ENCODE results near the gene ANG.
"Not testable (repeated sequence)": the region's sequence is repeated elsewhere in the genome, so short reads cannot be mapped to it uniquely, and the experiment has no call there.

ANG gene

DNA sequence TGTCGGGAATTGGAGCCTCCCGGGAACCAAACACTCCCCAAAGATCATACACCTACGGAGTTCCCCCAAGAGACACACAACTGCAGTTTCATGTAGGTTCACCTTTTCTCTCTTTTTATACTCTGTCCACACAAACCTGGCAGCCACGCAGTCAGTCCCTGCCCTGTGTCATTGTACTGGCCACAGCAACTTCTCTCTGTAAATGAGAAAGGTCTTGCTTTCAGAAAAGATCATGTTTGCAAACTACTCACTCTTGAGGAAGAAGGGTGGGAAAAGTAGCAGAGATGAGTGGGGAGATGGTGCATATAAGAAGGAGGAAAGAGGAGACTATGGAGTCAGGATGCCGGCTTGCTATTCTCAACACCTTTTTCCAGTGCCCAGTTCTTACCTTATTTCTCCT lies 10.4 kb downstream of the ANG start:
- TF ChIP-seq CTCF (IDR thresholded peaks at IDR 0.05; ENCODE audit: insufficient read depth, low read depth, low read length, missing control alignments) = no peak
- DNase-seq (ENCODE audit: low read depth) = no peak
- H3K4me3 ChIP-seq (ENCODE audit: low read depth, low read length) = no peak overlapping the region

GRCh38 chr14:20699931-20700330 lies 11.4 kb downstream of the ANG start:
- no peak for DNase-seq (ENCODE audit: low read depth)
- no peak for TF ChIP-seq CTCF (IDR thresholded peaks at IDR 0.05; ENCODE audit: insufficient read depth, low read depth, low read length, missing control alignments)
- no peak overlapping the region for H3K4me3 ChIP-seq (ENCODE audit: low read depth, low read length)

GRCh38 chr14:20700965-20701364 lies 12.4 kb downstream of the ANG start:
- not testable (repeated sequence) for DNase-seq (ENCODE audit: low read depth); H3K4me3 ChIP-seq (ENCODE audit: low read depth, low read length)

GRCh38 chr14:20706657-20707355 lies 18.2 kb downstream of the ANG start:
- no peak overlapping the region for H3K4me3 ChIP-seq (ENCODE audit: low read depth, low read length)
- TF ChIP-seq CTCF (IDR thresholded peaks at IDR 0.05; ENCODE audit: insufficient read depth, low read depth, low read length, missing control alignments) = no peak
- DNase-seq (ENCODE audit: low read depth) = no peak

DNA sequence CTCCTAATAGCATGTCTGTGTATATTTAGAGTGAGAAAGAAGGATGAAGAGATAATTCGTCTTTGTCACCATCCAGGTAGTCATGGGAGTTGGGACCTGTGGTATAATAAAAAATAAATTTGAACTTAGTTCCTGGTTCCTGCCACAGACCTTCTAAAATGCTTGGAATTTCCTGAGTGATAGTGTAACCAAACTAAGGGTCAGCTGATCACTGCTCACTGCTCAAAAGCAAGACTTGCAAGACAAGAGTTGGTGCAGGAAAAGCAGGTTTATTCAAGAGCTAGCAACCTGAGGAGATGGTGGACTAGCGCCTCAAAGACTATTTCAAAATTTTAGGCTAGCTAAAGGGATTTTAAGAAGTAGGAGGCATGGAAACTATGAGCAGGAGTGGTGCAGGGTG lies 19.1 kb downstream of the ANG start:
- no peak overlapping the region for H3K4me3 ChIP-seq (ENCODE audit: low read depth, low read length)
- DNase-seq (ENCODE audit: low read depth) = no peak
- TF ChIP-seq CTCF (IDR thresholded peaks at IDR 0.05; ENCODE audit: insufficient read depth, low read depth, low read length, missing control alignments) = no peak

- DNase-seq (ENCODE audit: low read depth) = no peak
- H3K4me3 ChIP-seq (ENCODE audit: low read depth, low read length) = no peak overlapping the region
- TF ChIP-seq CTCF (IDR thresholded peaks at IDR 0.05; ENCODE audit: insufficient read depth, low read depth, low read length, missing control alignments) = no peak
Measured at GRCh38 chr14:20711261-20711660, 22.7 kb downstream of the ANG start.

DNA sequence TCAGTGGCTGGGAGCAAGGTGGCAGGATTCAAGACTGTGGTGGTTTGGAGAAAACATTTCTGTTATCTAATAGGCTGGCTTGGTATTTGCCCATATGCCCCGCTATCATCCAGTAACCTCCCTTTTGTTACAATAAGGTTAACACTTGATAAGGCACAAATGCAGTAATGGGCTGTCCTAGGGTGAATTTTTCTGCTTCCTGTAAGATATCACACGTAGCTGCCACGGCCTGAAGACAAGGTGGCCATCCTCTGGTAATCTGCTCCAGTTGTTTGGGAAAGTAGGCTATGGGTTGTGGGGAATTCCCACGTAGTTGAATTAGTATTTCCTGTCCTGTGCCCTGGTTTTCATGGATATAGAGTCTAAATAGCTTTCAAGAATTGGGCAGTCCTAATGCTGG lies 23.1 kb downstream of the ANG start:
- DNase-seq (ENCODE audit: low read depth) = no peak
- no peak for TF ChIP-seq CTCF (IDR thresholded peaks at IDR 0.05; ENCODE audit: insufficient read depth, low read depth, low read length, missing control alignments)
- H3K4me3 ChIP-seq (ENCODE audit: low read depth, low read length) = no peak overlapping the region

Measured in GM12865 (cell line).